ENCODE data around the gene SUPT3H.

GRCh38 chr6:44785130-44785529 lies 592.6 kb downstream of the SUPT3H start:
- TF ChIP-seq GATA3 (IDR thresholded peaks at IDR 0.05; ENCODE audit: low read depth, low read length) (no peak), GATA2 (IDR thresholded peaks at IDR 0.05; ENCODE audit: low read depth, low read length) (no peak)
